ENCODE results near the gene ZBTB12. TPM values are rescaled to one million over a fixed set of nuclear protein-coding genes. Genes with fewer than 3 reads are reported as not detected.
"Not testable (repeated sequence)": the region's sequence is repeated elsewhere in the genome, so short reads cannot be mapped to it uniquely, and the experiment has no call there.

ZBTB12 gene
- total RNA-seq, 2 donors from 2014 or later = 1.3 to 2.4 TPM

GRCh38 chr6:31874084-31874670 lies 27.7 kb downstream of the ZBTB12 start:
- Mint-ChIP-seq H3K27ac (no peak overlapping the region), H3K36me3 (no peaks in the 10 kb centered on the region), H3K9me3 (no peaks in the 10 kb centered on the region)
- ATAC-seq = no peak
- no peak for DNase-seq (ENCODE audit: low spot score in 2 of 2)

- Mint-ChIP-seq H3K9me3 (no peaks in the 10 kb centered on the region), H3K36me3 (no peaks in the 10 kb centered on the region), H3K27ac (no peak overlapping the region)
- no peak for DNase-seq (ENCODE audit: low spot score in 2 of 2)
- ATAC-seq = no peak
Measured at GRCh38 chr6:31871046-31871659, 30.7 kb downstream of the ZBTB12 start.

- ATAC-seq (peak in 1 of 2 donors; percentile 52), DNase-seq (ENCODE audit: low spot score in 2 of 2) (no peak)
- no peaks in the 10 kb centered on the region for H3K36me3 Mint-ChIP-seq
- H3K27ac Mint-ChIP-seq = no peak overlapping the region
- H3K9me3 Mint-ChIP-seq = no peaks in the 10 kb centered on the region
Measured at GRCh38 chr6:31870385-31870921, 31.4 kb downstream of the ZBTB12 start.

DNA sequence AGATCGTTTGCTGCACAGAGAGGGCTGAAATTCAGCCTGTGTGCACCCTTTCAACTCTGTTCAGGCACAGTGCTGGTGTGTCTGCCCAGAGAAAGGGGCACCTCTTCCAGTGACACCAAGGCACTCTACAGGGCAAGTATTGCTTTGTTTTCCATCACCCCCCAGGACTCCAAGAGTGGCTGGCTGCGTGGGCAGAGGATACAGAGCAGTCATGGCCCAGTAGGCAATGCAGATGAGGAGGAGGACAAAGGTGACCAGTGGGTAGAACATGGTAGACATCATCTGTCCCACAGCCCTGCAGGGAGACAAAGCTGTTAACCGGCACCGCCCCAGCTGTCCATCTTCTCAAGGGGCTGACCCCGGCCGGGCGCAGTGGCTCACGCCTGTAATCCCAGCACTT lies 32.5 kb downstream of the ZBTB12 start:
- DNase-seq (ENCODE audit: low spot score in 2 of 2) = no peak
- Mint-ChIP-seq H3K27ac (no peak overlapping the region), H3K36me3 (no peaks in the 10 kb centered on the region), H3K9me3 (no peaks in the 10 kb centered on the region)
- no peak for ATAC-seq

DNA sequence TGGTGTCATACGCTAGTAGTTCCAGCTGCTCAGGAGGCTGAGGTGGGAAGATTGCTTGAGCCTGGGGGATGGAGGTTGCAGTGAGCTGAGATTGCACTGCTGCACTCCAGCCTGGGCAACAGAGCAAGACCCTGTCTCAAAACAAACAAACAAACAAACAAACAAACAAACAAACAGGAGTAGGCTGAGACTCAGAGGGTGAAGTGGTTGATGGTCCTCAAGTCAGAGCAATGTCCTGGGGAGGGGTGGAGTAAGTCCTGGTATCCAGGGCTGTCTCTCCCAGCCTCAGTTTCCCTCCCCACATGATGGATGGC lies 33.3 kb downstream of the ZBTB12 start:
- H3K9me3 Mint-ChIP-seq; DNase-seq (ENCODE audit: low spot score in 2 of 2); H3K27ac Mint-ChIP-seq; ATAC-seq; H3K36me3 Mint-ChIP-seq: not testable (repeated sequence)

DNA sequence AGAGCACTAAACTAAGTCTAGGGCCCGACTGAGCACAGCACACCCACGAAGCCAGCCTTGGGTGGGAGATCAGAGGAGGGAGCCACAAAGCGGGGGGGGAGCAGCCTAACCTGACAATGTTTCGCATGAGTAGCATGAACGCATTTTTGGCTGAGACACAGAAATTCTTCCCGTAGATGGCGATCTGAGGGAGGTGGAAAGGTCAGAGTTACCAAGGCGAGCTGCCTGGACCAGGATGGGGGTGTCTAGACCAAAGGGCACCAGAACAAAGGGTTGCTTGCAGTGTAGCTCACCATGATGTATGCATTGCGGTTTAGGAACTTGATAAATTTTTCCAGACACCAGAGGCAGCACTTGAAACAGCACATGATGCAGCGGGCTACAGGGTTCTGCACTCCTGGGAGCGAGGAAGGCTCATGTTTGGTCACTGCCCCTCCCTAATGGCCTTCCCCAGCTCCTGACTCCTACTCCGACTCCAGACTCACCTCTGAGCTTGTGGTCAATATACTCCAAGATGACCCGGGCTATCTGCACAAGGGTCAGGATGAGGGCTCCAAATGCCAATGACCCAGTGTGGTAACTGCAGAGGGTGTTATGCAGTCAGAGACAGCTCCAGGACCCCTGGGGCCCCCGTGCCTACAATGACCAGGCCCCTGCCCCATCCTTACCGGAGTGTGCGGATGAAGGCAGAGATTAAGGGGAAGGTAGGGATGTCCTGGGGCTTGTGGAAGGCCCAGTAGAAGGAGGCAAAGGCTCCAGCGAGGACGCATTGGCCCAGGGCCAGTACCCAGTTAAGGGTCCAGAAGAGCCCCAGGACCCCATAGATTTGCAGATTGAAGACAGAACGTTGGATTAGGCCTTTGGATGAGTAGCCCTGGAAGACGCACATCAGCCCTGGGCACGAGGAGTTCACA lies 36.4 kb downstream of the ZBTB12 start:
- no peaks in the 10 kb centered on the region for H3K9me3 Mint-ChIP-seq
- DNase-seq (ENCODE audit: low spot score in 2 of 2) = no peak

GRCh38 chr6:31864818-31865204 lies 37.1 kb downstream of the ZBTB12 start:
- Mint-ChIP-seq H3K36me3 (no peaks in the 10 kb centered on the region), H3K9me3 (no peaks in the 10 kb centered on the region), H3K27ac (no peak overlapping the region)
- no peak for DNase-seq (ENCODE audit: low spot score in 2 of 2)
- no peak for ATAC-seq

More for the DNA sequence above, 36.4 kb downstream of the ZBTB12 start:
- no peak for ATAC-seq
- Mint-ChIP-seq H3K27ac (no peak overlapping the region), H3K36me3 (no peaks in the 10 kb centered on the region)

DNA sequence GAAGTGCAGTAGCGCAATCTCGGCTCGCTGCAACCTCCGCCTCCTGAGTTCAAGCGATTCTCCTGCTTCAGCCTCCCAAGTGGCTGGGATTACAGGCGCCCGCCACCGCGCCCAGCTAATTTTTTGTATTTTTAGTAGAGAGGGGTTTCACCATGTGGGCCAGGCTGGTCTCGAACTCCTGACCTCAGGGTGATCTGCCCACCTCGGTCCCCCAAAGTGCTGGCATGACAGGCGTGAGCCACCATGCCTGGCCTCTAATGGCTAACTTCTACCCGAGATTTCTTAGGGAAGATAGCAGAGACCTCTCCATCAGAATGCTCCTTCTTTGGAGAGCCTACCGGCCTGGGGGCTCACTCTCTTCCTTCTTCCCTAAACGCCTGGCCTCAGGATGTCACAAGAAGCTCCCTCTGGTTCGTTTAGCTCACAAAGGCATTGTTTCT lies 37.7 kb downstream of the ZBTB12 start:
- not testable (repeated sequence) for DNase-seq (ENCODE audit: low spot score in 2 of 2); H3K9me3 Mint-ChIP-seq; H3K36me3 Mint-ChIP-seq; ATAC-seq
- H3K27ac Mint-ChIP-seq = peak overlapping the region; percentile 92 to 99

GRCh38 chr6:31862344-31863235 lies 39.3 kb downstream of the ZBTB12 start, which contains the start of gene NEU1:
Gene NEU1 (minus strand): TSS chr6:31862821. CDS start chr6:31862776, 45 bp downstream.
- ATAC-seq = peak; percentile 95 to 98
- peak within 1 kb of the TSS; percentile 92 to 99 for H3K27ac Mint-ChIP-seq

GRCh38 chr6:31861919-31862343 lies 40.0 kb downstream of the ZBTB12 start:
- no peak for DNase-seq (ENCODE audit: low spot score in 2 of 2)
- ATAC-seq = no peak
- Mint-ChIP-seq H3K9me3 (no peaks in the 10 kb centered on the region), H3K36me3 (no peaks in the 10 kb centered on the region), H3K27ac (peak overlapping the region; percentile 92 to 99)

More at GRCh38 chr6:31862344-31863235, 39.3 kb downstream of the ZBTB12 start, which contains the start of gene NEU1:
- peak; percentile 97 to 100 for DNase-seq (ENCODE audit: low spot score in 2 of 2)
- Mint-ChIP-seq H3K9me3 (no peaks in the 10 kb centered on the region), H3K36me3 (no peaks in the 10 kb centered on the region)

GRCh38 chr6:31861150-31861549 lies 40.7 kb downstream of the ZBTB12 start:
- Mint-ChIP-seq H3K9me3 (no peaks in the 10 kb centered on the region), H3K27ac (peak overlapping the region in 1 of 2 donors; percentile 92), H3K36me3 (no peaks in the 10 kb centered on the region)
- ATAC-seq (no peak), DNase-seq (ENCODE audit: low spot score in 2 of 2) (no peak)

DNA sequence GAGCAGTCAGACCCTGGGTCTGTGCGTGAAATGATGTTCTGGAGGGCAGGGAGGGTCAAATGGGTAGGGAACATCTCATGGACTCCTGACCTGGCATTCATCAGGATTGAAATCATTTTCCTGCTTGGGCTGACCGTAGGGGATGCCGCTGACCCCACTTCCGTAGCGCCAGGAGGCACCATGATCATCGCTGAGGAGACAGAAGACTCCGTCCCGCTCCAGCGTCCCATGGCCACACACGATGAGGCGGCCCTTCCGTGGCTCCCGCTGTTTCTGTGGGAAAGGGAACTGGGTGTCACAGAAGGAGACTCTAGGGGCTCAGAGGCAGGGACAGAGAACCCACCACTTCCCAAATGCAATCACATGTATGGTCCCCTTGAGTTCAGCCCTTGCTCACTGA lies 41.5 kb downstream of the ZBTB12 start:
- no peak for ATAC-seq
- Mint-ChIP-seq H3K36me3 (no peaks in the 10 kb centered on the region), H3K9me3 (no peaks in the 10 kb centered on the region), H3K27ac (peak overlapping the region in 1 of 2 donors; percentile 29)
- DNase-seq (ENCODE audit: low spot score in 2 of 2) = no peak

GRCh38 chr6:31859923-31860322 lies 42.0 kb downstream of the ZBTB12 start:
- DNase-seq (ENCODE audit: low spot score in 2 of 2) = no peak
- H3K36me3 Mint-ChIP-seq = no peaks in the 10 kb centered on the region
- no peak for ATAC-seq
- peak overlapping the region in 1 of 2 donors; percentile 29 for H3K27ac Mint-ChIP-seq
- no peaks in the 10 kb centered on the region for H3K9me3 Mint-ChIP-seq

DNA sequence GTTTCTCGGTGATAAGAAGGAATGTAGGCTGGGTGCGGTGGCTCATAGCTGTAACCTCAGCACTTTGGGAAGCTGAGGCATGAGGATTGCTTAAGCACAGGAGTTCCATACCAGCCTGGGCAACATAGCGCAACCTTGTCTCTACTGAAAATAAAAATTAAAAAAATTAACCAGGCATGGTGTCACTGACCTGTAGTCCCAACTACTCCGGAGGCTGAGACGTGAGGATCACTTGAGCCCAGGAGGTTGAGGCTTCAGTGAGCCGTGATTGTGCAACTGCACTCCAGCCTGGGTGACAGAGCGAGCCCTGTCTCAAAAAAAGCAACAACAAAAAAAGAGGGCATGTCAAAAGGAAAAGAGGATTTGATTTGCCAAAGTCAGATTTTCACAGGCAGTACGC lies 43.2 kb downstream of the ZBTB12 start:
- no peak for DNase-seq (ENCODE audit: low spot score in 2 of 2)
- Mint-ChIP-seq H3K36me3 (no peaks in the 10 kb centered on the region), H3K27ac (no peak overlapping the region)

GRCh38 chr6:31857774-31858173 lies 44.1 kb downstream of the ZBTB12 start:
- DNase-seq (ENCODE audit: low spot score in 2 of 2); ATAC-seq; H3K9me3 Mint-ChIP-seq: not testable (repeated sequence)

More for the DNA sequence above, 43.2 kb downstream of the ZBTB12 start:
- H3K9me3 Mint-ChIP-seq = no peaks in the 10 kb centered on the region
- no peak for ATAC-seq

More at GRCh38 chr6:31857774-31858173, 44.1 kb downstream of the ZBTB12 start:
- not testable (repeated sequence) for H3K36me3 Mint-ChIP-seq, H3K27ac Mint-ChIP-seq
